K562 (cell line): ENCODE results near the gene ZBTB9. TPM values are rescaled to one million over a fixed set of nuclear protein-coding genes. Genes with fewer than 3 reads are reported as not detected.

Source experiments
- ARID1B ChIP-seq: fragments of 450-650 bp; IDR thresholded peaks from 2 replicates; pipeline ENCODE4 v1.6.1; 2016; ENCODE audit warnings: antibody characterized with exemption, mild to moderate bottlenecking, inconsistent platforms
- CCNT2 ChIP-seq: IDR thresholded peaks from 2 replicates; pipeline ENCODE4 v1.6.1; 2011; ENCODE audit warnings: borderline replicate concordance, low read depth, mild to moderate bottlenecking, moderate library complexity, mixed read lengths, low read length; ENCODE audit not compliant: insufficient read length; ENCODE audit errors: extremely low read depth
- CHD1 ChIP-seq: fragments of 200-600 bp; sonication (generic); IDR thresholded peaks from one replicate; pipeline ENCODE4 v1.6.1; 2012; ENCODE audit warnings: mild to moderate bottlenecking, moderate library complexity, low read length, inconsistent platforms
- DACH1 ChIP-seq: fragments of 450-650 bp; IDR thresholded peaks from 2 replicates; pipeline ENCODE4 v1.6.1; 2018; ENCODE audit not compliant: partially characterized antibody
- DDX20 ChIP-seq: fragments of 450-650 bp; IDR thresholded peaks from 2 replicates; pipeline ENCODE4 v1.6.1; 2016; ENCODE audit warnings: missing genetic modification characterization, low read depth, mild to moderate bottlenecking, missing compliant biosample characterization, moderate library complexity
- DPF2 ChIP-seq: fragments of 450-650 bp; IDR thresholded peaks from 2 replicates; pipeline ENCODE4 v1.6.1; 2016
- MAFF ChIP-seq: IDR thresholded peaks from 2 replicates; pipeline ENCODE4 v1.6.1; 2012; ENCODE audit warnings: low read length, improper control_type of control experiment
- NELFE ChIP-seq: IDR thresholded peaks from 2 replicates; pipeline ENCODE4 v1.6.1; 2011; ENCODE audit warnings: mild to moderate bottlenecking; ENCODE audit not compliant: insufficient read depth, insufficient read length
- PHF21A ChIP-seq: fragments of 450-650 bp; IDR thresholded peaks from 2 replicates; pipeline ENCODE4 v1.6.1; 2017; ENCODE audit warnings: low read depth, borderline replicate concordance
- SIN3A ChIP-seq, 2 experiments: fragments of 150-350 bp in 1 of 2; IDR thresholded peaks; 2 replicates each; pipeline ENCODE4 v1.6.1; 2011 to 2016; ENCODE audit warnings: borderline replicate concordance in 2 of 2, low read depth in 2 of 2, low read length in 2 of 2, mild to moderate bottlenecking in 2 of 2, moderate library complexity in 2 of 2; ENCODE audit not compliant: control insufficient read depth in 1 of 2
- SRSF9 ChIP-seq: fragments of 200-400 bp; formaldehyde crosslinking; IDR thresholded peaks from 2 replicates; pipeline ENCODE4 v1.6.1; 2017; ENCODE audit warnings: low read depth, low read length, borderline replicate concordance
- SUPT5H ChIP-seq: fragments of 450-650 bp; IDR thresholded peaks from 2 replicates; pipeline ENCODE4 v1.6.1; 2016
- TRIM28 ChIP-seq: fragments of 450-650 bp; IDR thresholded peaks from 2 replicates; pipeline ENCODE4 v1.6.1; 2017
- ZC3H4 ChIP-seq: sonication (generic); formaldehyde crosslinking; IDR thresholded peaks from 2 replicates; pipeline ENCODE4 v1.9.0; 2021; ENCODE audit warnings: missing genetic modification reagents, borderline replicate concordance
- ZNF212 ChIP-seq: fragments of 450-650 bp; formaldehyde crosslinking; IDR thresholded peaks from 2 replicates; pipeline ENCODE4 v1.4.0; 2020; ENCODE audit warnings: mild to moderate bottlenecking
- polyA plus RNA-seq, 8 experiments: library from polyadenylated mRNA; depleted of rRNA in 4 of 8; stranded (reverse) in 5 of 8; unstranded in 3 of 8; fragments of >200 nt; fragmentation: Nextera tagmentation in 2 of 8; fragmentation: Illumina TruSeq in 1 of 8; extraction: Ambion mirVana in 2 of 8; extraction: Trizol in 1 of 8; gene quantifications; 2 replicates each; pipeline versions ENCODE4 v1.2.1 to v1.2.3, GENCODE V29; 2011 to 2014; ENCODE audit warnings: inconsistent platforms in 1 of 8, missing spikeins in 1 of 8
- total RNA-seq, 7 experiments: library from RNA; depleted of rRNA in 6 of 7; stranded (reverse); fragments of >200 nt in 6 of 7; fragmentation: Illumina TruSeq in 2 of 7; extraction: Trizol in 2 of 7; gene quantifications; 2 replicates each; pipeline versions ENCODE4 v1.2.1 to v1.2.3, GENCODE V29; 2011 to 2021; ENCODE audit warnings: low replicate concordance in 1 of 7
- TF ChIP-seq, protein P1 (sequence below): IDR thresholded peaks from 3 replicates; pipeline ENCODE4 v1.6.1; 2011; ENCODE audit warnings: borderline replicate concordance, mild to moderate bottlenecking, moderate library complexity; ENCODE audit not compliant: insufficient read length; ENCODE audit errors: extremely low read depth
- TF ChIP-seq, protein P2 (sequence below): sonication (generic); formaldehyde crosslinking; IDR thresholded peaks from 2 replicates; pipeline ENCODE4 v1.8.1; 2023; ENCODE audit warnings: mild to moderate bottlenecking, missing genetic modification reagents
- TF ChIP-seq, protein P3 (sequence below), 2 experiments: fragments of 450-650 bp in 1 of 2; sonication (generic) in 1 of 2; formaldehyde crosslinking; conservative IDR thresholded peaks; 2 replicates each; pipeline versions ENCODE4 v1.4.0 to v1.8.1; 2020 to 2022; ENCODE audit warnings: mild to moderate bottlenecking in 1 of 2, missing genetic modification reagents in 1 of 2
- TF ChIP-seq, protein P4 (sequence below): fragments of 250-450 bp; sonication (Bioruptor Pico); IDR thresholded peaks from 2 replicates; pipeline ENCODE4 v1.5.1; 2021; ENCODE audit warnings: mild to moderate bottlenecking
- TF ChIP-seq, protein P5 (sequence below): sonication (generic); formaldehyde crosslinking; IDR thresholded peaks from 2 replicates; pipeline ENCODE4 v1.8.0; 2023; ENCODE audit warnings: mild to moderate bottlenecking, missing genetic modification reagents

Gene ZBTB9
- total and polyA plus RNA-seq, 9 of the 15 experiments (the other 6 are each of a cell fraction or from before 2014, with no cell fraction given) = 1.9 to 19.5 (median 10.4) TPM

DNA sequence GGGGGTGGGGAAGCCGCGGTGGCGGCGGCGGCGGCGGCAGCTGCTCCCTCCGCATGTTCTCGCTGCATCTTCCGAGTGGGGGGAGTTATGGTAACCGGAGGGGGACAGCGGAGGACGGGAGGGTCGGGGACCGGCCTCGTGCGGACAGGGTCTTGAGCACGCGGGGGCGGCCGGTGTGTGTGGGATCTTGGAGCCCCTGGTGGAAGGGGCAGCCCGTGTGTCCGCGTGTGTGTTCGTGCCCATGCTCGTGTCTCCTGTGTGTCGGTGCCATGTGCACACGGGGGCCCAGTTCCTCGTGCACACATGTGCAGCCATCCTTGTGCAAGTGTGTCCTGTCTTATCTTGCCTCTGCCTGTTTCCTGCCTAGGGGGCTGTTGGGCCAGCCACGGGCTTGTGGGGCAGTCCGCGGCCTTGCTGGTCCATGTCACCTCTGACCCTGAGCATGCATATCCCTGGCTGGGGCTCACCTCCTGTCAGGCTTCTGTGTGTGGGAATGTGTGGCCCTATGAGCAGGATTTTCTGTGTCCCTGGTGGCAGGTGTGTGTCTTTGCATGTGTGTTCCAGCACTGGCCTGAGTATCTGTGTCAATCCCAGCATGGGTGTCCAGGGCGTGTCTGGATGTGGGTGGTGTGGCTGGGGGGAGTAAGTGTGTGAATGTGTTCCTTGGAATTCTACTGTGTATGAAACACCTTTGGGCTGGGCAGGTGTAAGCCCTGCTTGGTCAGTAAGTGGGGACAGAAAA lies 26.0 kb upstream of the ZBTB9 start (continued):
- TF ChIP-seq, protein P1, sequence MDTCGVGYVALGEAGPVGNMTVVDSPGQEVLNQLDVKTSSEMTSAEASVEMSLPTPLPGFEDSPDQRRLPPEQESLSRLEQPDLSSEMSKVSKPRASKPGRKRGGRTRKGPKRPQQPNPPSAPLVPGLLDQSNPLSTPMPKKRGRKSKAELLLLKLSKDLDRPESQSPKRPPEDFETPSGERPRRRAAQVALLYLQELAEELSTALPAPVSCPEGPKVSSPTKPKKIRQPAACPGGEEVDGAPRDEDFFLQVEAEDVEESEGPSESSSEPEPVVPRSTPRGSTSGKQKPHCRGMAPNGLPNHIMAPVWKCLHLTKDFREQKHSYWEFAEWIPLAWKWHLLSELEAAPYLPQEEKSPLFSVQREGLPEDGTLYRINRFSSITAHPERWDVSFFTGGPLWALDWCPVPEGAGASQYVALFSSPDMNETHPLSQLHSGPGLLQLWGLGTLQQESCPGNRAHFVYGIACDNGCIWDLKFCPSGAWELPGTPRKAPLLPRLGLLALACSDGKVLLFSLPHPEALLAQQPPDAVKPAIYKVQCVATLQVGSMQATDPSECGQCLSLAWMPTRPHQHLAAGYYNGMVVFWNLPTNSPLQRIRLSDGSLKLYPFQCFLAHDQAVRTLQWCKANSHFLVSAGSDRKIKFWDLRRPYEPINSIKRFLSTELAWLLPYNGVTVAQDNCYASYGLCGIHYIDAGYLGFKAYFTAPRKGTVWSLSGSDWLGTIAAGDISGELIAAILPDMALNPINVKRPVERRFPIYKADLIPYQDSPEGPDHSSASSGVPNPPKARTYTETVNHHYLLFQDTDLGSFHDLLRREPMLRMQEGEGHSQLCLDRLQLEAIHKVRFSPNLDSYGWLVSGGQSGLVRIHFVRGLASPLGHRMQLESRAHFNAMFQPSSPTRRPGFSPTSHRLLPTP = no peak
- TF ChIP-seq DACH1 (peak; percentile 18), DDX20 (tag) (no peak), CHD1 (peak; percentile 41), SUPT5H (peak; percentile 40; the same call in 1 of the 2 replicates), TRIM28 (no peak), ZC3H4 (CRISPR knock-in tag) (no peak), SRSF9 (no peak), DPF2 (peak; percentile 65), ARID1B (peak; percentile 71), NELFE (no peak), MAFF (no peak), ZNF212 (CRISPR knock-in tag) (no peak), SIN3A (IDR thresholded peaks at IDR 0.05; ENCODE audit: borderline replicate concordance in 2 of 2, control insufficient read depth in 1 of 2, low read depth in 2 of 2, low read length in 2 of 2) (peak in 1 of 2 experiments; percentile 25; a peak in 1 of 4 replicates), PHF21A (peak; percentile 12; the same call in 1 of the 2 replicates), CCNT2 (no peak)
- TF ChIP-seq, protein P2, sequence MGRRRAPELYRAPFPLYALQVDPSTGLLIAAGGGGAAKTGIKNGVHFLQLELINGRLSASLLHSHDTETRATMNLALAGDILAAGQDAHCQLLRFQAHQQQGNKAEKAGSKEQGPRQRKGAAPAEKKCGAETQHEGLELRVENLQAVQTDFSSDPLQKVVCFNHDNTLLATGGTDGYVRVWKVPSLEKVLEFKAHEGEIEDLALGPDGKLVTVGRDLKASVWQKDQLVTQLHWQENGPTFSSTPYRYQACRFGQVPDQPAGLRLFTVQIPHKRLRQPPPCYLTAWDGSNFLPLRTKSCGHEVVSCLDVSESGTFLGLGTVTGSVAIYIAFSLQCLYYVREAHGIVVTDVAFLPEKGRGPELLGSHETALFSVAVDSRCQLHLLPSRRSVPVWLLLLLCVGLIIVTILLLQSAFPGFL (CRISPR knock-in tag) = no peak
- TF ChIP-seq, protein P3, sequence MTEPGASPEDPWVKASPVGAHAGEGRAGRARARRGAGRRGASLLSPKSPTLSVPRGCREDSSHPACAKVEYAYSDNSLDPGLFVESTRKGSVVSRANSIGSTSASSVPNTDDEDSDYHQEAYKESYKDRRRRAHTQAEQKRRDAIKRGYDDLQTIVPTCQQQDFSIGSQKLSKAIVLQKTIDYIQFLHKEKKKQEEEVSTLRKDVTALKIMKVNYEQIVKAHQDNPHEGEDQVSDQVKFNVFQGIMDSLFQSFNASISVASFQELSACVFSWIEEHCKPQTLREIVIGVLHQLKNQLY (CRISPR knock-in tag; conservative IDR thresholded peaks at IDR 0.05) = peak in 1 of 2 experiments; percentile 95; a peak in 2 of 4 replicates
- TF ChIP-seq, protein P4, sequence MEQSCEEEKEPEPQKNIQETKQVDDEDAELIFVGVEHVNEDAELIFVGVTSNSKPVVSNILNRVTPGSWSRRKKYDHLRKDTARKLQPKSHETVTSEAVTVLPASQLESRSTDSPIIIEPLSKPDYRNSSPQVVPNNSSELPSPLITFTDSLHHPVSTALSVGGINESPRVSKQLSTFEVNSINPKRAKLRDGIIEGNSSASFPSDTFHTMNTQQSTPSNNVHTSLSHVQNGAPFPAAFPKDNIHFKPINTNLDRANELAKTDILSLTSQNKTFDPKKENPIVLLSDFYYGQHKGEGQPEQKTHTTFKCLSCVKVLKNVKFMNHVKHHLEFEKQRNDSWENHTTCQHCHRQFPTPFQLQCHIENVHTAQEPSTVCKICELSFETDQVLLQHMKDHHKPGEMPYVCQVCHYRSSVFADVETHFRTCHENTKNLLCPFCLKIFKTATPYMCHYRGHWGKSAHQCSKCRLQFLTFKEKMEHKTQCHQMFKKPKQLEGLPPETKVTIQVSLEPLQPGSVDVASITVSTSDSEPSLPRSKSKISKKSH (CRISPR knock-in tag) = no peak
- TF ChIP-seq, protein P5, sequence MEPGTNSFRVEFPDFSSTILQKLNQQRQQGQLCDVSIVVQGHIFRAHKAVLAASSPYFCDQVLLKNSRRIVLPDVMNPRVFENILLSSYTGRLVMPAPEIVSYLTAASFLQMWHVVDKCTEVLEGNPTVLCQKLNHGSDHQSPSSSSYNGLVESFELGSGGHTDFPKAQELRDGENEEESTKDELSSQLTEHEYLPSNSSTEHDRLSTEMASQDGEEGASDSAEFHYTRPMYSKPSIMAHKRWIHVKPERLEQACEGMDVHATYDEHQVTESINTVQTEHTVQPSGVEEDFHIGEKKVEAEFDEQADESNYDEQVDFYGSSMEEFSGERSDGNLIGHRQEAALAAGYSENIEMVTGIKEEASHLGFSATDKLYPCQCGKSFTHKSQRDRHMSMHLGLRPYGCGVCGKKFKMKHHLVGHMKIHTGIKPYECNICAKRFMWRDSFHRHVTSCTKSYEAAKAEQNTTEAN = peak; percentile 95
